GM12892 (cell line): Measurements from ENCODE around the gene TNFRSF8.

Experiments
- POLR2A ChIP-seq: IDR thresholded peaks from 2 replicates; pipeline ENCODE4 v1.6.1; 2011; ENCODE audit warnings: low read depth, low read length, control low read depth
- POLR2AphosphoS5 ChIP-seq: IDR thresholded peaks from 2 replicates; pipeline ENCODE4 v1.6.1; 2011; ENCODE audit warnings: low read depth, low read length, control low read depth

- TF ChIP-seq POLR2A (no peak), POLR2AphosphoS5 (no peak)
Observed at GRCh38 chr1:12107718-12108117, 44.6 kb downstream of the TNFRSF8 start.
